ENCODE measurements around the gene CDC14A.

DNA sequence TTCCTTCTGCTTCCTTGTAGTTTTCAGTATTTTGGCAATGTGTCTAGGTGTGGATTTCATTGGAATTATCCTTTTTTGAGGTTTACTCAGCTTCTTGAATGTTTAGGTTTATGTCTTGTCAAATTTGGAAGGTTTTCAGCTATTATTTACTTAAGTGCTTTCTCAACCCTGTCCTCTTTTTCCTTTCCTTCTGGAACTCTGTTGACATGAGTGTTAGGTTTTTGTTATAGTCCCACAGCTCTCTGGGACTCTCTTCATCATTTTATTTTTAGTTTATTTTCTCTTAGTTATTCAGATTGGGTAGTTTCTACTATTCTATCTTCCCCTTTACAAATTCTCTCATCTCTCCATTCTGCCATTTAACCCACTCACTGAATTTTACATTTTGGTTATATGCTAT lies 122.5 kb downstream of the CDC14A start:
- TF ChIP-seq, protein P1, sequence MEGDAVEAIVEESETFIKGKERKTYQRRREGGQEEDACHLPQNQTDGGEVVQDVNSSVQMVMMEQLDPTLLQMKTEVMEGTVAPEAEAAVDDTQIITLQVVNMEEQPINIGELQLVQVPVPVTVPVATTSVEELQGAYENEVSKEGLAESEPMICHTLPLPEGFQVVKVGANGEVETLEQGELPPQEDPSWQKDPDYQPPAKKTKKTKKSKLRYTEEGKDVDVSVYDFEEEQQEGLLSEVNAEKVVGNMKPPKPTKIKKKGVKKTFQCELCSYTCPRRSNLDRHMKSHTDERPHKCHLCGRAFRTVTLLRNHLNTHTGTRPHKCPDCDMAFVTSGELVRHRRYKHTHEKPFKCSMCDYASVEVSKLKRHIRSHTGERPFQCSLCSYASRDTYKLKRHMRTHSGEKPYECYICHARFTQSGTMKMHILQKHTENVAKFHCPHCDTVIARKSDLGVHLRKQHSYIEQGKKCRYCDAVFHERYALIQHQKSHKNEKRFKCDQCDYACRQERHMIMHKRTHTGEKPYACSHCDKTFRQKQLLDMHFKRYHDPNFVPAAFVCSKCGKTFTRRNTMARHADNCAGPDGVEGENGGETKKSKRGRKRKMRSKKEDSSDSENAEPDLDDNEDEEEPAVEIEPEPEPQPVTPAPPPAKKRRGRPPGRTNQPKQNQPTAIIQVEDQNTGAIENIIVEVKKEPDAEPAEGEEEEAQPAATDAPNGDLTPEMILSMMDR (IDR thresholded peaks at IDR 0.05 in 8 of 11, conservative IDR thresholded peaks at IDR 0.05 in 3 of 11) = no peak
- TF ChIP-seq POLR2A (IDR thresholded peaks at IDR 0.05) = no peak
